HFF-Myc (cell line): Measurements from ENCODE around the gene KDM4B.

Source experiments
- DNase-seq: peaks from one replicate; pipeline ENCODE4 v3.0.0-alpha.2; 2011; ENCODE audit warnings: low read depth; ENCODE audit errors: extremely low read depth
- H3K4me3 ChIP-seq: replicated peaks from 2 replicates; pipeline ENCODE4 v1.5.1; 2011; ENCODE audit warnings: low read depth, mild to moderate bottlenecking, control low read depth, low read length
- TF ChIP-seq, protein P1 (sequence below): IDR thresholded peaks from 2 replicates; pipeline ENCODE4 v1.5.1; 2012; ENCODE audit warnings: mild to moderate bottlenecking, low read depth, low read length, control low read depth; ENCODE audit errors: missing control alignments

The KDM4B gene

DNA sequence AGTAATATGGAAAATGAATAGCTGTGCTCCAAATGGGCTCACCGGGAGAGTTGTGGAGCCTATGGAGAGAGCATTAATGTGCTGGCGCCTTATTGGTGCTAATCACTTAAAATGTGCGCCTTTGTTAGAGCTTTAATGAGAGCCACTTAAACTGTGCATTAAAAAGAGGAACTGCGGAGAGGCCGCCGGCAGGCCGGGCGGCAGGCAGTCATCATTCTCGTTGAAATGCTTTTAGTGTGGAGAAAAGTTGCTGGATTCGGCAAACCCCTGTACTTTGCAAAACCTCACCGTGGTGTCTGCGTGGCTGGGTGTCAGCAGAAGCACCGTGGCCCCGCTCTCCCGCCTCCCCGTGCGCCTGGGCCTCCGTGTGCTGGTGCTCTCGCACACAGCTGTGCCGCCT lies 105.5 kb downstream of the KDM4B start:
- DNase-seq: no peak
- TF ChIP-seq, protein P1, sequence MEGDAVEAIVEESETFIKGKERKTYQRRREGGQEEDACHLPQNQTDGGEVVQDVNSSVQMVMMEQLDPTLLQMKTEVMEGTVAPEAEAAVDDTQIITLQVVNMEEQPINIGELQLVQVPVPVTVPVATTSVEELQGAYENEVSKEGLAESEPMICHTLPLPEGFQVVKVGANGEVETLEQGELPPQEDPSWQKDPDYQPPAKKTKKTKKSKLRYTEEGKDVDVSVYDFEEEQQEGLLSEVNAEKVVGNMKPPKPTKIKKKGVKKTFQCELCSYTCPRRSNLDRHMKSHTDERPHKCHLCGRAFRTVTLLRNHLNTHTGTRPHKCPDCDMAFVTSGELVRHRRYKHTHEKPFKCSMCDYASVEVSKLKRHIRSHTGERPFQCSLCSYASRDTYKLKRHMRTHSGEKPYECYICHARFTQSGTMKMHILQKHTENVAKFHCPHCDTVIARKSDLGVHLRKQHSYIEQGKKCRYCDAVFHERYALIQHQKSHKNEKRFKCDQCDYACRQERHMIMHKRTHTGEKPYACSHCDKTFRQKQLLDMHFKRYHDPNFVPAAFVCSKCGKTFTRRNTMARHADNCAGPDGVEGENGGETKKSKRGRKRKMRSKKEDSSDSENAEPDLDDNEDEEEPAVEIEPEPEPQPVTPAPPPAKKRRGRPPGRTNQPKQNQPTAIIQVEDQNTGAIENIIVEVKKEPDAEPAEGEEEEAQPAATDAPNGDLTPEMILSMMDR: no peak
- H3K4me3 ChIP-seq: no peak overlapping the region

DNA sequence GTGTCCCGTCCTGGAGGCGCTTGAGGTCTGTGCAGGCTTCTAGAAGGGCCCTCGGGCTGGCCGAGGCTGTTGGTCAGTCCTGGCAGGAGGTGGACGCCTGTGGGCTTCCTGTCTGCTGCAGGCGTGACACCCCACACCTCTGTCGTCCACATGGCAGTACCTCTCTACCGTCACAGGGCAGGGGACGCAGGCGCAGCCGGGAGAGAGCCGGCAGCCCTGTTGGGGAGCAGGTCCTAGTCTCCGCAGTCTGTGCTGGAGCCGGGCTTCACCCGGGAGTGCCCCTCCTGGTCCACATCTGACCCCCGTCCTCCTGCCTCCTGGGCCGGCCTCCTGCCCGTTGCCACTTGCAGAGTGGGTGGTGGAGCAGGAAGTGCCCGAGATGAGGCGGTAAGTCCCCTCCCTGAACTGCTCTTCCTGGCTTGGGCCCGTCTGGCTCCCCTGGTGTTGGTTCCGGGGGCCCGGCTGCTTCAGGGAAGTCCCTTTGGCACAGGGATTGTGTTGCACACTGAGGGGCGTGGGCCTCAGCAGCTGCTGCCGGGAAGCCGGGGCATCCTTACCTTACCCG lies 106.0 kb downstream of the KDM4B start:
- no peak for DNase-seq
- TF ChIP-seq, protein P1: no peak
- H3K4me3 ChIP-seq: no peak overlapping the region

DNA sequence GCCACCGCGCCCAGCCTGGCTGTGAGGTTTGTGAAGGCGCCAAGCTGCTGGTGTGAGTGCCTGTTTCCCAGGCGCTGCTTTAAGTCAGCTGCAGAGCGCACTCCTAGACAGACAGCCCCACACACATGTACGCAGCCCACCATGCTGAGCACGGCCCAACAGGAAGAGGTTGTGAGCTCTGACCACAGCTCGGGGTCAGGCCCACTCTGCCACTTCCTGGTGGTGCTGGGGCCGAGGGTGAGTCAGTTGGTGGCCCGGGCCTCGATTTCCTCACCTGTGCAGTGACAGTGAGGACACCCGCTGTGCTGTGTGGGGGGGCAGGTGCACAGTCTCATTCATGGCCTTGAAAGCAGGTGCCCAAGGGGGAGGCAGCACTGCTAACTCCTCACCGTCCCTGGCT lies 106.7 kb downstream of the KDM4B start:
- H3K4me3 ChIP-seq: no peak overlapping the region
- TF ChIP-seq, protein P1: no peak
- no peak for DNase-seq

DNA sequence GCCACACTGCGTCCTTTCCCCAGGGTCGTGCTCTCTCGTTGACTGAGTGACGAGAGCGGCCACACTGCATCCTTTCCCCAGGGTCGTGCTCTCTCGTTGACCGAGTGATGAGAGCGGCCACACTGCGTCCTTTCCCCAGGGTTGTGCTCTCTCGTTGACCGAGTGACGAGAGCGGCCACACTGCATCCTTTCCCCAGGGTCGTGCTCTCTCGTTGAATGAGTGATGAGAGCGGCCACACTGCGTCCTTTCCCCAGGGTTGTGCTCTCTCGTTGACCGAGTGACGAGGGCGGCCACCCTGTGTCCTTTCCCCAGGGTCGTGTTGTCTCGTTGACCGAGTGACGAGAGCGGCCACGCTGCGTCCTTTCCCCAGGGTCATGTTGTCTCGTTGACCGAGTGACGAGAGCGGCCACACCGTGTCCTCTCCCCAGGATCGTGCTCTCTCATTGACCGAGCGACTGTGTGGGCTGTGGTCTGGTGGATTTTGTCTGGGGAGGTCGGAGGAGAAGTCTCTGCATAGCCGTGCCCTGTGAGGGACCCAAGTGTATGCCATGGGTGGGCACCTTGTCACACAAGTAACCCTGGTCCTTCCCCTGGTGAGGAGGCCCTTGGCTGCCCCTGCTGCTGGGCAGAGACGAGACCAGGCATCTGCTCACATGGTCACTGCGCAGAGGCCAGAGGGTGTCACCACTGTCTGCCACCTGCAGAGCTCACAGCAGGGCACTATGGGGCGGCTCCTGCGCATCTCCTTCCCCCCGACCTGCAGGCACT lies 107.7 kb downstream of the KDM4B start:
- TF ChIP-seq, protein P1: no peak
- H3K4me3 ChIP-seq: no peak overlapping the region
- DNase-seq: no peak

DNA sequence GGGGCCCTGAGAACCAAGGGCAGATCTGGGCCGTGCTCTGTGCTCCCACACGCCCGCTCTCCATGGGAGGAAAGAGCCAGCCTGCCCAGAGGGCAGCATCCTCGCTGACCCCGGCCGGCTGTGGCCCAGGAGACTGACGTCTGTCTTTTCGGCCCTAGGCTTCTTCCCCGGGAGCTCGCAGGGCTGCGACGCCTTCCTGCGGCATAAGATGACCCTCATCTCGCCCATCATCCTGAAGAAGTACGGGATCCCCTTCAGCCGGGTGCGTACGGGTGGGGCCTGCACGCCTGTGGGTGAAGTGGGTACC lies 108.2 kb downstream of the KDM4B start:
- TF ChIP-seq, protein P1: no peak
- DNase-seq: no peak
- no peak overlapping the region for H3K4me3 ChIP-seq

DNA sequence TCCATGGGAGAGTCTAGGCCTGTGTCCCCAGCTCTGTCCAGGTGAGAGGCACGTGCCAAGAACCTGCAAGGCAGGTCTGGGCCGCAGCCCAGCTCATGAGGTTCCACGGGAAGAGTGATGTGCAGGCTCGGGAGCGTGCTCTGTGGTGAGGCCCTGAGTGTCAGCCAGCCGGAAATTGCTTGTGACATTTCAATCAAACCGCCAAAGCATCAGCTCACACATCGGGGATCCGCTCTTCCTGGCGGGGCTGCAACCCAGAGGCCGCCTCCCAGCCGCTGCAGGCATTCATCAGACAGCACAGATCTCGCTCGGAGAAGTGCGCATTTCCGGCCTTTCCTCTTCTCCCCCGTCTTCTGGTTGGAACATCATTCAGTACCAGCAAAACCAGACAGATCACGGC lies 109.3 kb downstream of the KDM4B start:
- H3K4me3 ChIP-seq: no peak overlapping the region
- no peak for DNase-seq
- TF ChIP-seq, protein P1: no peak

DNA sequence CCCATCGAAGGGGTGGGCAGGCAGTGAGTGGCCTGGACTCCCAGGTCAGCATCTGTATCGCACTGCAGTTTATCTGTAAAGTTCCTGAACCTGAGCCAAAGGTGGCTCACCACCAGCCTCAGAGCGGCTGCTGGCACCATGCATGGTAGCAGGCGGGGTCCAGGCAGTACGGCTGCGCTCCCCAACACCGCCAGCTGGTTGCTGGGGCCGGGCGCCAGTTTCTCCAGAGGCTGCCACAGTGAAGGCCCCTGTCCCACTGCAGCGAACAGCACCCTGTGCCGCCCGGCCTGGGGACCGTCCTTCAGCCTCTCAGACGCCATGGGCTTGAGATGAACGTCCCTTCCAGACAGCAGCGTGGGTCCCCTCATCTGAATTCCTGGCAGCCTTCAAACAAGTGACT lies 109.8 kb downstream of the KDM4B start:
- no peak overlapping the region for H3K4me3 ChIP-seq
- DNase-seq: no peak
- TF ChIP-seq, protein P1: no peak
